HepG2 (cell line): ENCODE measurements around the gene TRIM61.

Experiments used
- EHMT2 ChIP-seq: fragments of 200-600 bp; sonication (generic); IDR thresholded peaks from 2 replicates; pipeline ENCODE4 v1.7.0; 2017; ENCODE audit warnings: antibody characterized with exemption, low read depth, low read length, borderline replicate concordance
- ELF4 ChIP-seq: sonication (generic); formaldehyde crosslinking; IDR thresholded peaks from 2 replicates; pipeline ENCODE4 v1.5.0; 2020; ENCODE audit warnings: missing genetic modification reagents, mild to moderate bottlenecking, moderate library complexity, borderline replicate concordance
- EP300 ChIP-seq, 3 experiments: sonication (generic) in 1 of 3; formaldehyde crosslinking in 1 of 3; IDR thresholded peaks; 2 replicates each; pipeline versions ENCODE4 v1.5.1 to v1.6.1; 2011 to 2020; ENCODE audit warnings: low read depth in 2 of 3, low read length in 2 of 3, borderline replicate concordance in 1 of 3, improper control_type of control experiment in 1 of 3, mild to moderate bottlenecking in 1 of 3, missing genetic modification reagents in 1 of 3, moderate library complexity in 1 of 3
- FOXK2 ChIP-seq: fragments of 450-650 bp; IDR thresholded peaks from 2 replicates; pipeline ENCODE4 v1.6.1; 2016
- LCORL ChIP-seq, 2 experiments: fragments of 450-650 bp in 1 of 2; sonication (generic) in 1 of 2; formaldehyde crosslinking in 1 of 2; IDR thresholded peaks; 2 replicates each; pipeline versions ENCODE4 v1.5.0 to v1.6.1; 2017 to 2020; ENCODE audit warnings: antibody characterized with exemption in 1 of 2, missing genetic modification reagents in 1 of 2
- NR2C2 ChIP-seq: sonication (generic); formaldehyde crosslinking; IDR thresholded peaks from 2 replicates; pipeline ENCODE4 v1.4.0; 2020; ENCODE audit warnings: missing genetic modification reagents, mild to moderate bottlenecking, moderate library complexity, borderline replicate concordance
- SMAD3 ChIP-seq: sonication (generic); formaldehyde crosslinking; IDR thresholded peaks from 2 replicates; pipeline ENCODE4 v1.4.0; 2020; ENCODE audit warnings: missing genetic modification reagents
- SUZ12 ChIP-seq: fragments of 150-350 bp; IDR thresholded peaks from 2 replicates; pipeline ENCODE4 v1.6.1; 2014; ENCODE audit warnings: low read depth, low read length
- ZFX ChIP-seq: sonication (generic); formaldehyde crosslinking; IDR thresholded peaks from 2 replicates; pipeline ENCODE4 v1.4.0; 2020; ENCODE audit warnings: mild to moderate bottlenecking, low read depth, missing genetic modification reagents, moderate library complexity
- ZNF749 ChIP-seq: sonication (generic); formaldehyde crosslinking; IDR thresholded peaks from 2 replicates; pipeline ENCODE4 v1.8.0; 2022; ENCODE audit warnings: mild to moderate bottlenecking, missing genetic modification reagents, moderate library complexity, borderline replicate concordance
- TF ChIP-seq, protein P1 (sequence below): sonication (generic); formaldehyde crosslinking; IDR thresholded peaks from 2 replicates; pipeline ENCODE4 v1.9.0; 2021; ENCODE audit warnings: missing genetic modification reagents, mild to moderate bottlenecking, borderline replicate concordance
- TF ChIP-seq, protein P2 (sequence below): sonication (generic); formaldehyde crosslinking; IDR thresholded peaks from 2 replicates; pipeline ENCODE4 v1.5.0; 2020; ENCODE audit warnings: mild to moderate bottlenecking, missing genetic modification reagents, moderate library complexity
- TF ChIP-seq, protein P3 (sequence below): sonication (generic); formaldehyde crosslinking; conservative IDR thresholded peaks from 2 replicates; pipeline ENCODE4 v1.4.0; 2020; ENCODE audit warnings: missing genetic modification reagents
- TF ChIP-seq, protein P4 (sequence below): sonication (generic); formaldehyde crosslinking; conservative IDR thresholded peaks from 2 replicates; pipeline ENCODE4 v1.8.1; 2023; ENCODE audit warnings: missing genetic modification reagents

DNA sequence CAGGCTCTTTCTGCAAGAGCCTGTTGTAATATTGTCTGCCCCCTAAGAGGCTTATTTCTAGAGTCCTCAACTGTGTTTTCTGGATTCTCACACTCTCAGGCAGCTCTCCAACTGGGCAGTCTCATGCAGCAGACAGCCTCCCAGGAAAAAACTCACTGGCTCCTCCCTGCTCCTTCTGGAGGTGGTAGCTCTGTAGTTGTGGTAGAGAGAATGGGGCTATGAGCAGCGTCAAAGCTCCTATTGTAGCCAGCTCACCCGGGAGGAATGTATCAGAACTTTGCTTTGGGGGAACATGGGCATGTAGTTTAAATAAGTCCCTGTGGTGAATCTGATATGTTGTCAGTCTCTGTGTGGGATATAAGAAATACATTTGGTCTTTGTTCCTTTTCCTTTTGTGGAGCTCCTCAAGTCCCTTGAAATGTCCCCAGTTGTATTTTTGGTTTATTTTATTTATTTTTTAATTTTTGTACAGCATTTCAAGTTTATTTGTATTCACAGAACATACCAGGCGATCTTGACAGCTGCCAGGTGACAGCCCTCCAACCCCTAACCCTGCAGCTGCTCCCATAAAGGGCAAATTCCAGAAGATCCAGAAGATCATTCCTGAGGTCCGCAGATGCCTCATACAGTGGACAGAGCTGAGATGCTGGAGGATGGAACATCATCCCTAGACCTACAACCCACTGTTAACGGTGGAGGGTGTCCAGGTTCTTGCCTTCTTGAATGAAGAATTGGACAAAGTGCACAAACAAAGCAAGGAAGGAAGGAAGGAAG is 45.7 kb downstream of the TRIM61 start:
- TF ChIP-seq, protein P1, sequence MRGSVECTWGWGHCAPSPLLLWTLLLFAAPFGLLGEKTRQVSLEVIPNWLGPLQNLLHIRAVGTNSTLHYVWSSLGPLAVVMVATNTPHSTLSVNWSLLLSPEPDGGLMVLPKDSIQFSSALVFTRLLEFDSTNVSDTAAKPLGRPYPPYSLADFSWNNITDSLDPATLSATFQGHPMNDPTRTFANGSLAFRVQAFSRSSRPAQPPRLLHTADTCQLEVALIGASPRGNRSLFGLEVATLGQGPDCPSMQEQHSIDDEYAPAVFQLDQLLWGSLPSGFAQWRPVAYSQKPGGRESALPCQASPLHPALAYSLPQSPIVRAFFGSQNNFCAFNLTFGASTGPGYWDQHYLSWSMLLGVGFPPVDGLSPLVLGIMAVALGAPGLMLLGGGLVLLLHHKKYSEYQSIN, result no peak
- TF ChIP-seq, protein P2, sequence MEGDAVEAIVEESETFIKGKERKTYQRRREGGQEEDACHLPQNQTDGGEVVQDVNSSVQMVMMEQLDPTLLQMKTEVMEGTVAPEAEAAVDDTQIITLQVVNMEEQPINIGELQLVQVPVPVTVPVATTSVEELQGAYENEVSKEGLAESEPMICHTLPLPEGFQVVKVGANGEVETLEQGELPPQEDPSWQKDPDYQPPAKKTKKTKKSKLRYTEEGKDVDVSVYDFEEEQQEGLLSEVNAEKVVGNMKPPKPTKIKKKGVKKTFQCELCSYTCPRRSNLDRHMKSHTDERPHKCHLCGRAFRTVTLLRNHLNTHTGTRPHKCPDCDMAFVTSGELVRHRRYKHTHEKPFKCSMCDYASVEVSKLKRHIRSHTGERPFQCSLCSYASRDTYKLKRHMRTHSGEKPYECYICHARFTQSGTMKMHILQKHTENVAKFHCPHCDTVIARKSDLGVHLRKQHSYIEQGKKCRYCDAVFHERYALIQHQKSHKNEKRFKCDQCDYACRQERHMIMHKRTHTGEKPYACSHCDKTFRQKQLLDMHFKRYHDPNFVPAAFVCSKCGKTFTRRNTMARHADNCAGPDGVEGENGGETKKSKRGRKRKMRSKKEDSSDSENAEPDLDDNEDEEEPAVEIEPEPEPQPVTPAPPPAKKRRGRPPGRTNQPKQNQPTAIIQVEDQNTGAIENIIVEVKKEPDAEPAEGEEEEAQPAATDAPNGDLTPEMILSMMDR (CRISPR knock-in tag), result no peak
- TF ChIP-seq, protein P3, sequence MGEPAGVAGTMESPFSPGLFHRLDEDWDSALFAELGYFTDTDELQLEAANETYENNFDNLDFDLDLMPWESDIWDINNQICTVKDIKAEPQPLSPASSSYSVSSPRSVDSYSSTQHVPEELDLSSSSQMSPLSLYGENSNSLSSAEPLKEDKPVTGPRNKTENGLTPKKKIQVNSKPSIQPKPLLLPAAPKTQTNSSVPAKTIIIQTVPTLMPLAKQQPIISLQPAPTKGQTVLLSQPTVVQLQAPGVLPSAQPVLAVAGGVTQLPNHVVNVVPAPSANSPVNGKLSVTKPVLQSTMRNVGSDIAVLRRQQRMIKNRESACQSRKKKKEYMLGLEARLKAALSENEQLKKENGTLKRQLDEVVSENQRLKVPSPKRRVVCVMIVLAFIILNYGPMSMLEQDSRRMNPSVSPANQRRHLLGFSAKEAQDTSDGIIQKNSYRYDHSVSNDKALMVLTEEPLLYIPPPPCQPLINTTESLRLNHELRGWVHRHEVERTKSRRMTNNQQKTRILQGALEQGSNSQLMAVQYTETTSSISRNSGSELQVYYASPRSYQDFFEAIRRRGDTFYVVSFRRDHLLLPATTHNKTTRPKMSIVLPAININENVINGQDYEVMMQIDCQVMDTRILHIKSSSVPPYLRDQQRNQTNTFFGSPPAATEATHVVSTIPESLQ (CRISPR knock-in tag), result no peak
- TF ChIP-seq SMAD3 (CRISPR knock-in tag) (no peak), EP300 (IDR thresholded peaks at IDR 0.05; ENCODE audit: low read depth in 2 of 2, low read length in 2 of 2) (no peak), EP300 (CRISPR knock-in tag; IDR thresholded peaks at IDR 0.05; ENCODE audit: borderline replicate concordance) (no peak), ZNF749 (CRISPR knock-in tag) (no peak), LCORL (IDR thresholded peaks at IDR 0.05) (no peak), LCORL (CRISPR knock-in tag; IDR thresholded peaks at IDR 0.05) (no peak), FOXK2 (no peak), ZFX (CRISPR knock-in tag) (no peak), EHMT2 (no peak), SUZ12 (no peak), NR2C2 (CRISPR knock-in tag) (no peak), ELF4 (CRISPR knock-in tag) (no peak)
- TF ChIP-seq, protein P4, sequence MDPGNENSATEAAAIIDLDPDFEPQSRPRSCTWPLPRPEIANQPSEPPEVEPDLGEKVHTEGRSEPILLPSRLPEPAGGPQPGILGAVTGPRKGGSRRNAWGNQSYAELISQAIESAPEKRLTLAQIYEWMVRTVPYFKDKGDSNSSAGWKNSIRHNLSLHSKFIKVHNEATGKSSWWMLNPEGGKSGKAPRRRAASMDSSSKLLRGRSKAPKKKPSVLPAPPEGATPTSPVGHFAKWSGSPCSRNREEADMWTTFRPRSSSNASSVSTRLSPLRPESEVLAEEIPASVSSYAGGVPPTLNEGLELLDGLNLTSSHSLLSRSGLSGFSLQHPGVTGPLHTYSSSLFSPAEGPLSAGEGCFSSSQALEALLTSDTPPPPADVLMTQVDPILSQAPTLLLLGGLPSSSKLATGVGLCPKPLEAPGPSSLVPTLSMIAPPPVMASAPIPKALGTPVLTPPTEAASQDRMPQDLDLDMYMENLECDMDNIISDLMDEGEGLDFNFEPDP (CRISPR knock-in tag), result no peak
